Effector memory CD8-positive, alpha-beta T cell (primary cell): ENCODE results near the gene LGALS12.

Experiments used
- ATAC-seq: fragments of 150-1000 bp; cut with Tn5 transposase; replicated peaks from 2 replicates; pipeline ENCODE4 v1.10.0; 2021; ENCODE audit warnings: mild to moderate bottlenecking, moderate library complexity
- DNase-seq, 3 experiments: peaks; one replicate each; pipeline ENCODE4 v3.0.0; 2021
- H3K27ac Mint-ChIP-seq, 2 donors: one replicate each; pipeline ENCODE4 v1.8.0; 2022; ENCODE audit warnings: mild to moderate bottlenecking in 2 of 2, mixed read lengths in 2 of 2, moderate library complexity in 2 of 2
- H3K27me3 Mint-ChIP-seq, 2 donors: one replicate each; pipeline ENCODE4 v1.8.0; 2022; ENCODE audit warnings: mixed read lengths in 2 of 2
- H3K36me3 Mint-ChIP-seq: one replicate; pipeline ENCODE4 v1.8.0; 2022; ENCODE audit warnings: mild to moderate bottlenecking, moderate library complexity, mixed read lengths; ENCODE audit not compliant: insufficient read depth
- H3K4me1 Mint-ChIP-seq, 2 donors: one replicate each; pipeline ENCODE4 v1.8.0; 2022; ENCODE audit warnings: low read depth in 2 of 2, mixed read lengths in 2 of 2
- H3K4me3 Mint-ChIP-seq, 2 donors: one replicate each; pipeline ENCODE4 v1.8.0; 2022; ENCODE audit warnings: mild to moderate bottlenecking in 2 of 2, mixed read lengths in 2 of 2, moderate library complexity in 2 of 2
- H3K9me3 Mint-ChIP-seq, 2 donors: one replicate each; pipeline ENCODE4 v1.8.0; 2022; ENCODE audit warnings: mixed read lengths in 2 of 2

LGALS12 gene

DNA sequence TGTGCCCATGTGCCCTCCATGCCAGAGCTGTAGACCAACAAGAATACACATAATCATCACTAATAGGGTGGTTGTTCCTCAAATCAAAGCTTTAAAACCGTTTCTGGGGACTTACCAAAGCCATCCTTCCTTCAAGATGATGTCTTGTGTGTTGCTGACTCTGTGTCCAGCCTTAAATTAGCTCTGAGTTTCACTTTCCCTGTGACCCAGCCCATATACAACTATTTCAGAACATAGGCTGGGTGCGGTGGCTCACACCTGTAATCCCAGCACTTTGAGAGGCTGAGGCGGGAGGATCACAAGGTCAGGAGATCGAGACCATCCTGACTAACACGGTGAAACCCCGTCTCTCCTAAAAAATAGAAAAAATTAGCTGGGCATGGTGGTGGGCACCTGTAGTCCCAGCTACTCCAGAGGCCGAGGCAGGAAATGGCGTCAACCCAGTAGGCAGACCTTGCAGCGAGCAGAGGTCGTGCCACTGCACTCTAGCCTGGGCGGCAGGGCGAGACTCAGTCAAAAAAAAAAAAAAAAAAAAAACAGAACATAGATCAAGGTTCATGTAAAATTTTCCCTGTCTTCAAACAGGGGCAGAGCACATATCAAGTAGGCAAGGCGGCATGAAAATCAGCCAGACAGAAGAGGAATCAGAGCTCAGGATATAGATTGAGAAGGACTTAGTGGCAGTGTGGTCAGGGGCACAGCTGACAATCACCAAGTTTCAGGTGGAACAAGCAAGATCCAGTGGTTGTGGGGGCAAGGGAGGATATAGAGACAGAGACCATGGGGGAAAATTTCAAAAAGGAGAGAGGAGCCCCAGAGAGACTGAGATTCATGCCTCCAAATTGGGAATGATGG is 57.5 kb downstream of the LGALS12 start, which contains the start of gene PLAAT2:
Gene PLAAT2 (minus strand): TSS at position 179 of the 855 bp plus-strand sequence. CDS start 55 bp downstream, at position 124.
- H3K4me1 Mint-ChIP-seq: peaks cover 42 to 45% of the 10 kb centered on the region in 2 donors
- no peaks in the 10 kb centered on the region for H3K9me3 Mint-ChIP-seq
- ATAC-seq (no peak), DNase-seq (no peak)
- peak within 1 kb of the TSS; percentile 84 to 100 for H3K27ac Mint-ChIP-seq
- H3K27me3 Mint-ChIP-seq: no peaks in the 10 kb centered on the region
- no peak within 1 kb of the TSS for H3K4me3 Mint-ChIP-seq
- peaks cover 5% of the 10 kb centered on the region for H3K36me3 Mint-ChIP-seq

DNA sequence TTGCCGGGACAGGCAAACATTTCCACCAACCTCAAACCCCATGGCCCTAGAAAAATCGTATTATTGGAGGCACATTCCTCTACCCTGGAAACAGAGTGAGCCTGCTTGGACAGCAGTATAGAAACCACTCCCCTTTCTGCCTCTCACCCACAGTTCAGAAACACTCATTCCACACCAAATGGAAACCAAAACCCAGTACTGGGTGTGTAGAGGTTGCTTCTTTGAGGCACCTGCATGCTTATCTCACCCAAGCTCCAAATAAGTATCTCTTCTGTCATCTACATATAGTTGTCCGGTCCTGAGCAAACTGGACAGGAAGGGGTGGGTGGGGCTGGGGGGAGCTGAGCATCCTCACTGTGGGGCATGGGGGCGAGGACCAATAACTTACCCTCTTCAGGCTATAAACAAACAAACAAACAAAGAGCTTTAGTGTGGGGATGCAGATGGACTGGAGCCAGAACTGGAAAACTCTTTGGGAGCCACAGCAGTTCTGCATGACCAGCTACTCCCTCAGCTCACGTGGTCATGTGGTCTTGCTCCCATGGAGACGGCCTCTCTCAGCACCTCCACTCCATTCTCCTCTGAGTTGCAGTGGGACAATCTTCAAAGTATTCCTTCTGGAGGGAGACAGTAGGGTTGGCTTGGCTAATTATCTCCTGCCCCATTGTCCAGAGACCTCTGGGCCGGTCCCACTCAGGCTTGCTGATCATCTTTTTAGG is 58.3 kb downstream of the LGALS12 start:
- ATAC-seq: no peak
- no peaks in the 10 kb centered on the region for H3K27me3 Mint-ChIP-seq
- peaks cover 42 to 50% of the 10 kb centered on the region in 2 donors for H3K4me1 Mint-ChIP-seq

DNA sequence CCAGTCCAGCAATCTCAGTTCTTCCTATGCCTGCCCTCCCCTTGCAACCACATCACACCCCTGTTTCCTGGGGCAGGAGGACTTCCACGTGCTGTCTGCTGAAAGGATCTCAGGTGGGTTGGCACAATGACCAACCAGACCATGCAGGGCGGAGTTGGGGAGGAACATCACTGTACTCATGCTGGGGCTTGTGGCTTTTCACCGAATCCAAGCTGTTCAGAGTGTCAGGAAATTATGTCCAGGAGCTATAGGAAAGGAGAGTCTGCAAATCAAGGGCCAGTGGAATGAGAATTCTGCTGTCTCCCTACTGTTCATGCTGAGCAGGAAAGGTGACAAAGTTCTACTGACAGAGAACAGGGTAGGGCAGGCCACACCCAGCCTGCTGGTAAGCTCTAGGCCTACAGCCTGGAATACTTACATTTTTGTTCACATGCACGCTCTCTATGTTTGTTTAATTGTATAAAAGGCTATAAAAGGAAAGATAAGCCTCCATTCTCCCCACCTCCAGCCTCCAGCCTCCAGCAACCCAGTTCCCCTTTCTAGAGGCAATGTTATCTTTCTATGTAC is 59.0 kb downstream of the LGALS12 start:
- ATAC-seq (no peak), DNase-seq (no peak)
- Mint-ChIP-seq H3K9me3 (no peaks in the 10 kb centered on the region), H3K4me3 (peak overlapping the region; percentile 8 to 51), H3K36me3 (peaks cover 5% of the 10 kb centered on the region), H3K27ac (peak overlapping the region; percentile 98 to 100), H3K4me1 (peaks cover 39 to 53% of the 10 kb centered on the region in 2 donors), H3K27me3 (no peaks in the 10 kb centered on the region)

More for the DNA sequence above, 58.3 kb downstream of the LGALS12 start:
- Mint-ChIP-seq H3K4me3 (peak overlapping the region; percentile 8 to 51), H3K9me3 (no peaks in the 10 kb centered on the region), H3K36me3 (peaks cover 5% of the 10 kb centered on the region), H3K27ac (peak overlapping the region; percentile 98 to 100)
- no peak for DNase-seq
